HEK293T (cell line): ENCODE results near the gene PGLYRP1.

Experiments used
- ARNT ChIP-seq: fragments of 450-650 bp; IDR thresholded peaks from 2 replicates; pipeline ENCODE4 v1.6.1; 2017; ENCODE audit warnings: mild to moderate bottlenecking
- BHLHE40 ChIP-seq: fragments of 450-650 bp; IDR thresholded peaks from 2 replicates; pipeline ENCODE4 v1.6.1; 2016; ENCODE audit warnings: mild to moderate bottlenecking, moderate library complexity, borderline replicate concordance
- ELF4 ChIP-seq: fragments of 450-650 bp; IDR thresholded peaks from 2 replicates; pipeline ENCODE4 v1.6.1; 2017; ENCODE audit warnings: antibody characterized with exemption
- FOXA1 ChIP-seq: fragments of 450-650 bp; IDR thresholded peaks from 2 replicates; pipeline ENCODE4 v1.6.1; 2016; ENCODE audit warnings: mild to moderate bottlenecking
- FOXK2 ChIP-seq: fragments of 450-650 bp; IDR thresholded peaks from 2 replicates; pipeline ENCODE4 v1.6.1; 2016; ENCODE audit warnings: mild to moderate bottlenecking
- FOXM1 ChIP-seq: fragments of 450-650 bp; IDR thresholded peaks from 2 replicates; pipeline ENCODE4 v1.6.1; 2017; ENCODE audit warnings: mild to moderate bottlenecking, borderline replicate concordance
- HDGF ChIP-seq: fragments of 450-650 bp; IDR thresholded peaks from 2 replicates; pipeline ENCODE4 v1.6.1; 2017; ENCODE audit warnings: antibody characterized with exemption, borderline replicate concordance
- L3MBTL2 ChIP-seq: fragments of 450-650 bp; conservative IDR thresholded peaks from 2 replicates; pipeline ENCODE4 v1.6.1; 2016; ENCODE audit warnings: mild to moderate bottlenecking
- LEF1 ChIP-seq: fragments of 450-650 bp; IDR thresholded peaks from 2 replicates; pipeline ENCODE4 v1.6.1; 2017; ENCODE audit warnings: mild to moderate bottlenecking, borderline replicate concordance
- NFRKB ChIP-seq: fragments of 450-650 bp; IDR thresholded peaks from 2 replicates; pipeline ENCODE4 v1.6.1; 2016; ENCODE audit warnings: mild to moderate bottlenecking, moderate library complexity
- SP1 ChIP-seq: fragments of 450-650 bp; IDR thresholded peaks from 2 replicates; pipeline ENCODE4 v1.6.1; 2017
- SUZ12 ChIP-seq: fragments of 450-650 bp; IDR thresholded peaks from 2 replicates; pipeline ENCODE4 v1.6.1; 2016; ENCODE audit warnings: mild to moderate bottlenecking
- TARDBP ChIP-seq: fragments of 450-650 bp; IDR thresholded peaks from 2 replicates; pipeline ENCODE4 v1.6.1; 2016
- ZNF384 ChIP-seq: fragments of 450-650 bp; IDR thresholded peaks from 2 replicates; pipeline ENCODE4 v1.6.1; 2016

GRCh38 chr19:45995715-45996385 is 27.0 kb downstream of the PGLYRP1 start:
- TF ChIP-seq NFRKB (no peak), TARDBP (no peak), FOXM1 (no peak), FOXA1 (no peak), L3MBTL2 (no peak), BHLHE40 (no peak), ZNF384 (no peak), LEF1 (no peak), HDGF (no peak), SUZ12 (no peak), FOXK2 (no peak), ELF4 (no peak), ARNT (no peak), SP1 (no peak)
